HepG2 (cell line): ENCODE results near the gene NFKBIL1. TPM values are rescaled to one million over a fixed set of nuclear protein-coding genes. Genes with fewer than 3 reads are reported as not detected.

Source experiments
- ATF1 ChIP-seq: IDR thresholded peaks from 2 replicates; pipeline ENCODE4 v1.6.1; 2016; ENCODE audit warnings: mild to moderate bottlenecking, control low read depth
- BCL6 ChIP-seq: IDR thresholded peaks from 2 replicates; pipeline ENCODE4 v1.6.1; 2016; ENCODE audit warnings: missing genetic modification reagents, missing compliant biosample characterization
- CEBPG ChIP-seq: IDR thresholded peaks from 2 replicates; pipeline ENCODE4 v1.6.1; 2016
- CENPBD1 ChIP-seq: sonication (generic); formaldehyde crosslinking; IDR thresholded peaks from 2 replicates; pipeline ENCODE4 v1.8.0; 2022; ENCODE audit warnings: missing genetic modification reagents, low read depth, mild to moderate bottlenecking, borderline replicate concordance
- DNMT3B ChIP-seq: conservative IDR thresholded peaks from 2 replicates; pipeline ENCODE4 v1.6.1; 2016; ENCODE audit warnings: missing biosample characterization, control low read depth
- HNRNPLL ChIP-seq: fragments of 200-400 bp; formaldehyde crosslinking; IDR thresholded peaks from 2 replicates; pipeline ENCODE4 v1.6.1; 2017; ENCODE audit warnings: mild to moderate bottlenecking, low read depth, low read length; ENCODE audit not compliant: poor library complexity, severe bottlenecking
- IRF2 ChIP-seq: IDR thresholded peaks from 2 replicates; pipeline ENCODE4 v1.6.1; 2018; ENCODE audit warnings: missing genetic modification reagents, missing compliant biosample characterization
- MAF1 ChIP-seq: sonication (generic); formaldehyde crosslinking; IDR thresholded peaks from 2 replicates; pipeline ENCODE4 v1.5.0; 2020; ENCODE audit warnings: missing genetic modification reagents, borderline replicate concordance
- MBD4 ChIP-seq: IDR thresholded peaks from 2 replicates; pipeline ENCODE4 v1.6.1; 2012; ENCODE audit warnings: low read length, inconsistent platforms, borderline replicate concordance
- MIXL1 ChIP-seq: IDR thresholded peaks from 2 replicates; pipeline ENCODE4 v1.6.1; 2016
- NFATC3 ChIP-seq: sonication (generic); formaldehyde crosslinking; IDR thresholded peaks from 2 replicates; pipeline ENCODE4 v1.5.1; 2020; ENCODE audit warnings: mild to moderate bottlenecking, missing genetic modification reagents
- NFYC ChIP-seq: IDR thresholded peaks from 2 replicates; pipeline ENCODE4 v1.6.1; 2016; ENCODE audit warnings: missing genetic modification reagents, missing compliant biosample characterization
- NPAS2 ChIP-seq: sonication (generic); formaldehyde crosslinking; IDR thresholded peaks from 2 replicates; pipeline ENCODE4 v1.8.0; 2022; ENCODE audit warnings: mild to moderate bottlenecking, missing genetic modification reagents, borderline replicate concordance
- PCBP1 ChIP-seq: fragments of 200-400 bp; formaldehyde crosslinking; IDR thresholded peaks from 2 replicates; pipeline ENCODE4 v1.6.1; 2017; ENCODE audit warnings: mild to moderate bottlenecking, low read depth, low read length, borderline replicate concordance
- PHF5A ChIP-seq: IDR thresholded peaks from one replicate; pipeline ENCODE4 v1.6.1; 2018; ENCODE audit warnings: low read depth, missing genetic modification reagents; ENCODE audit not compliant: unreplicated experiment
- PPARG ChIP-seq: conservative IDR thresholded peaks from 2 replicates; pipeline ENCODE4 v1.6.1; 2016; ENCODE audit warnings: missing biosample characterization, missing genetic modification reagents
- PREB ChIP-seq: sonication (generic); formaldehyde crosslinking; IDR thresholded peaks from 2 replicates; pipeline ENCODE4 v1.4.0; 2020; ENCODE audit warnings: missing genetic modification reagents
- RBFOX2 ChIP-seq: fragments of 200-400 bp; formaldehyde crosslinking; IDR thresholded peaks from 2 replicates; pipeline ENCODE4 v1.6.1; 2017; ENCODE audit warnings: low read depth, mild to moderate bottlenecking, low read length
- SOX13 ChIP-seq, 3 experiments: fragments of 450-650 bp in 1 of 3; sonication (generic) in 1 of 3; formaldehyde crosslinking in 1 of 3; IDR thresholded peaks in 2 of 3; conservative IDR thresholded peaks in 1 of 3; 2 replicates each; pipeline versions ENCODE4 v1.5.0 to v1.6.1; 2016 to 2020; ENCODE audit warnings: antibody characterized with exemption in 1 of 3, mild to moderate bottlenecking in 1 of 3, missing compliant biosample characterization in 1 of 3, missing genetic modification reagents in 1 of 3, moderate library complexity in 1 of 3
- ZFP90 ChIP-seq: sonication (generic); formaldehyde crosslinking; IDR thresholded peaks from 2 replicates; pipeline ENCODE4 v1.8.0; 2022; ENCODE audit warnings: missing genetic modification reagents, mild to moderate bottlenecking, inconsistent platforms, borderline replicate concordance
- ZMYM2 ChIP-seq: sonication (generic); formaldehyde crosslinking; IDR thresholded peaks from 2 replicates; pipeline ENCODE4 v1.8.0; 2022; ENCODE audit warnings: mild to moderate bottlenecking, missing genetic modification reagents
- ZNF142 ChIP-seq: sonication (generic); formaldehyde crosslinking; IDR thresholded peaks from 2 replicates; pipeline ENCODE4 v1.4.0; 2020; ENCODE audit warnings: missing genetic modification reagents
- ZNF580 ChIP-seq: IDR thresholded peaks from 2 replicates; pipeline ENCODE4 v1.6.1; 2016; ENCODE audit warnings: low read depth, borderline replicate concordance
- polyA plus RNA-seq, 8 experiments: library from polyadenylated mRNA; depleted of rRNA in 3 of 8; stranded (reverse) in 7 of 8; unstranded in 1 of 8; fragments of >200 nt; fragmentation: Illumina TruSeq in 4 of 8; extraction: Trizol in 4 of 8; gene quantifications; 2 replicates each; pipeline versions ENCODE4 v1.2.1 to v1.2.3, GENCODE V29; 2011 to 2016; ENCODE audit warnings: low read depth in 4 of 8, missing spikeins in 1 of 8, mixed read lengths in 1 of 8; ENCODE audit not compliant: insufficient read depth in 1 of 8
- total RNA-seq, 5 experiments: library from RNA; depleted of rRNA; stranded (reverse); fragments of >200 nt; fragmentation: Illumina TruSeq; extraction: Trizol; gene quantifications; 2 replicates each; pipeline ENCODE4 v1.2.3, GENCODE V29; 2016; ENCODE audit warnings: low read depth in 1 of 5

Gene NFKBIL1
- total and polyA plus RNA-seq, 2 of the 13 experiments (the other 11 are each of a cell fraction or from before 2014, with no cell fraction given): 9.7 to 19.5 TPM

- TF ChIP-seq MIXL1 (peak; percentile 48; the same call in 1 of the 2 replicates), ZNF142 (CRISPR knock-in tag) (peak; percentile 59; the same call in 1 of the 2 replicates), MBD4 (no peak), HNRNPLL (peak; percentile 97), RBFOX2 (peak; percentile 61; the same call in 1 of the 2 replicates), PCBP1 (0 out of 2 replicates have a peak, but pooled peaks have one; percentile 30), CEBPG (CRISPR knock-in tag) (no peak), MAF1 (CRISPR knock-in tag) (no peak), ATF1 (no peak), CENPBD1 (CRISPR knock-in tag) (no peak), SOX13 (IDR thresholded peaks at IDR 0.05) (no peak), SOX13 (CRISPR knock-in tag; conservative IDR thresholded peaks at IDR 0.05 in 1 of 2, IDR thresholded peaks at IDR 0.05 in 1 of 2) (peak in 1 of 2 experiments; percentile 37; a peak in 1 of 4 replicates), PPARG (CRISPR knock-in tag) (peak; percentile 60; the same call in 1 of the 2 replicates), PREB (CRISPR knock-in tag) (no peak), NPAS2 (CRISPR knock-in tag) (no peak), NFYC (no peak), ZNF580 (CRISPR knock-in tag) (peak; percentile 83), ZFP90 (0 out of 2 replicates have a peak, but pooled peaks have one; percentile 61), BCL6 (CRISPR knock-in tag) (0 out of 2 replicates have a peak, but pooled peaks have one; percentile 45), PHF5A (CRISPR knock-in tag) (no peak), NFATC3 (CRISPR knock-in tag) (no peak), ZMYM2 (peak; percentile 42), DNMT3B (CRISPR knock-in tag) (no peak), IRF2 (CRISPR knock-in tag) (peak; percentile 52; the same call in 1 of the 2 replicates)
Observed at GRCh38 chr6:31580807-31581433, 33.5 kb downstream of the NFKBIL1 start (continued).
